Stimulated activated CD8-positive, alpha-beta memory T cell treated with anti-CD3 and anti-CD28 coated beads, Interleukin-7, amount 100 ng/mL, for 24 hours (primary cell): ENCODE data around the gene CAP2.

ENCODE experiments used
- DNase-seq: peaks from one replicate; pipeline ENCODE4 v3.0.0-alpha.2; 2020; ENCODE audit warnings: low read depth

CAP2 gene, protein sequence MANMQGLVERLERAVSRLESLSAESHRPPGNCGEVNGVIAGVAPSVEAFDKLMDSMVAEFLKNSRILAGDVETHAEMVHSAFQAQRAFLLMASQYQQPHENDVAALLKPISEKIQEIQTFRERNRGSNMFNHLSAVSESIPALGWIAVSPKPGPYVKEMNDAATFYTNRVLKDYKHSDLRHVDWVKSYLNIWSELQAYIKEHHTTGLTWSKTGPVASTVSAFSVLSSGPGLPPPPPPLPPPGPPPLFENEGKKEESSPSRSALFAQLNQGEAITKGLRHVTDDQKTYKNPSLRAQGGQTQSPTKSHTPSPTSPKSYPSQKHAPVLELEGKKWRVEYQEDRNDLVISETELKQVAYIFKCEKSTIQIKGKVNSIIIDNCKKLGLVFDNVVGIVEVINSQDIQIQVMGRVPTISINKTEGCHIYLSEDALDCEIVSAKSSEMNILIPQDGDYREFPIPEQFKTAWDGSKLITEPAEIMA

DNA sequence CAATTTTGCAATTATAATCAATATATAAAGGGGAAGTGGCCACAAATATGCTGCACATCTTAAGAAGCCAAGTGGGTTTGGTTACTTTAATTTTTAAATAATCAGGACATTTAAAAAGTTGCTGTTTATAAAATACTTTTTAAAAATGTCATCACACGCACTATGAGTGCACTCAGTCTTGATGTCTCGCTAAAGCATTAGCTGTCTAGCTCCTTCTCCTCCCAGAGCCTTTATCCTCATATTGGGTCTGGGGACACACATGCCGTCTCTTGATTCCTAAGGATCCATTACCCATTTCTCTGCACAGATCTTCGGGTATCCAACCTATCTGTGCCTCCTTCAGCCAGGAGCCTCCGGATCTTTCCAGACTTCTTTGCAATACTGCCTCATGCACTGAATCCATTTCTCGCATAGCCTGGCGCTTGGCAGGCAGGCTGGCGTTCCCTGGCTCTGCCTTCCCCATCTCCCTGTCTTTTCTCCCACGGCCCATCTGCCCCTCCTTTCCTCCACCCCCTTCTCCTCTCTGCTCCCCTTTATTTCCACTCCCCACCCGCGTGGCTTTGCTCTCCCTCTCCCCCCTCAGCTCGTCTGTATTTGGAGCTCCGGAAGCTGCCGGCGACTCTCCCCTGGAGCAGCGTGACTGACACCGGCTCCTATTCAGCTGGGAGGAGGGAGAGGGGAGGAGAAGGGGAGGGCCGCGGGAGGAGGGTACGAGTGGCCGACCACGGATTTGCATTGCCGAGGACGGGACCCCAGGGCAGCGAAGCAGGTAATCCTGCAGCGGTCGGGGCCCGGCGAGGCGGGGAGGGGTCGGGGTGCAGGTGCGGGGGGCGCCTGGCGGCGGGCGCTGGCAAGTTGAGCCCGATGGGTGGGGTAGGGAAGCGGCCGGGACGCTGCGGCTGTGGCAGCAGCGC, at the start of gene CAP2:
CAP2 (plus strand) TSS at position 618 of the 914 bp plus-strand sequence. CDS start 27,961 bp downstream, outside the sequence.
- no peak for DNase-seq

DNA sequence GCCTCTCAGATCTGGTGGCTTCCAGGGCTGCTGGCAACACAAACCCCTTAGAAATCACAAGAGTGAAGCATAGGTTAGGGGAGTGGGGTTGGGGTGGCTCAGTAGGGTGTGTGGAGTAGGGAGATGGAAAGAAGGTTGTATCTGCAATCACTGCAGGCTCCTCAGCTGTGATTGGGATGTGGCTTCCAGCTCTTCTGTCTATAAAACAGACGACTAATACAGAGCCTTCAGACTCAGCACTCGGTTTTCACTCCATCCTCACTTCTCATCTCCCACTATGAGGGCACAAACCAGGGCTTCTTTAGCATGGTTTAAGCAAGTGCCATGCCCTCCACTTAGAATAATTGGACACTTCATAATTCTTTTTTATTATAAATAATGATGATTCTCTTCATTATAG, 46.4 kb upstream of the CAP2 start:
- no peak for DNase-seq

DNA sequence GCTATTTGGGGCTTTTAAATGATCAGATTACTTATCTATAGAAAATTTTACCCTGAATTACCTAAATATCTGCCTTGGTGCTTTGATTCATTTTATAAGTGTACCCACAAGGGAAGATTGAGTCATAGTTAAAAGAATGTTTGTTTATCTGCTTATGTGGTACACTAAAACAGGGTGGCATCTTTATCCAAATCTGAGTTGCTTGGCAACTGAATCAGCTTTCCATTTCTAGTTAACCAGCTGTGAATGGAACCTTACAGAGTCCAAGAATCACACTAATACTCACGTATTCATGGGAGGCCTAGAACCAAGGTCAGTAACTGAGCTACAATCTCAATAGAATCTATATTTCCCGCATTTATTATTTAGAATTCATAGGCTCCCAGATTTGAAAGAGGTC, 44.0 kb upstream of the CAP2 start:
- no peak for DNase-seq

DNA sequence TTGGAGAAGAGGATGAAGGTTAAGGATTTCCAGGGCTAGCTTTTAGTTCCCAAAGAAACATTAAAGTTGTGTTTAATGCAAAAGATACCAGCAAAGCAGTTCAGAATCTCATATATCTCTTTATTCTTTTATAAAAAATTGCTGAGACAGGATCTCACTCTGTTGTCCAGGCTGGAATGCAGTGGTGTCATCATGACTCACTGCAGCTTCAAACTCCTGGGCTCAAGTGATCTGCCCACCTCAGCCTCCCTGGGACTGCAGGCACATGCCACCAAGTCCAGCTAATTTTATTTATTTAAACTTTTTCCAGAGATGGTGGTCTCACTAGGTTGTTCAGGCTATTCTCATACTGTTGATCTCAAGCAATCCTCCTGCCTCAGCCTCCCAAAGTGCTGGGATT, 41.1 kb upstream of the CAP2 start:
- DNase-seq, result no peak

DNA sequence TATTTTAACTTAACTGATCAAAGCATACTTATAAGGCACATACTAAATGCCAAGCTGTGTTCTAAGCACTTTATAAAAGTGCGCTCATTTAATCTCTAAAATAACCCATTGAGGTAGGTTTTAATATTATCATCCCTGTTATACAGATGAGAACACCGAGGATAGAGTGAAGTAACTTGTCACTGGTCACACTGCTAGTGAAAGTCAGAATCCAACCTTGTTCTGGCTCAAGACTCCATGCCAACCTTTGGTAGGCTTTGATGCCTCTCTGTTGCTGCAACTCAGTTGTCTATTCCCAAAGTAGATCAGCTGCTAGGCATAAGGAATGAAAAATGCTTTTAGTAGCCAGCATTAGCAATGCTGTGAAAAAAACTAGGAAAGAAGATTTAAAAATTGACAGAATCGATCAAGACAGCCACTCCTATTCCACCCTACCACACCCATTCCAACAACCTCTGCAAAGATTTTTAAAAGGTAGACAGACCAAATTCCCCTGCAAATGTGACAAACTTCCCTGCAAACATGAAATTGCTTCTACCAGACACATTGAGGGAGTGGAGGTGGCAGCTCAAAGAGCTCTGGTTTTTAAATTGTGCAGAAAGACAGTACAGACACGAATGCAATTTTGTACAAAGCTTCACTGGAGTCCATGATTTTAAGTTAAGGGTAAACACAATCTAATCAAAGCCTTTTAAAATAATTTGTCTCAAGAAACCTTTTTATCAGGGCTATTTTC, 39.8 kb upstream of the CAP2 start:
- DNase-seq, result no peak

DNA sequence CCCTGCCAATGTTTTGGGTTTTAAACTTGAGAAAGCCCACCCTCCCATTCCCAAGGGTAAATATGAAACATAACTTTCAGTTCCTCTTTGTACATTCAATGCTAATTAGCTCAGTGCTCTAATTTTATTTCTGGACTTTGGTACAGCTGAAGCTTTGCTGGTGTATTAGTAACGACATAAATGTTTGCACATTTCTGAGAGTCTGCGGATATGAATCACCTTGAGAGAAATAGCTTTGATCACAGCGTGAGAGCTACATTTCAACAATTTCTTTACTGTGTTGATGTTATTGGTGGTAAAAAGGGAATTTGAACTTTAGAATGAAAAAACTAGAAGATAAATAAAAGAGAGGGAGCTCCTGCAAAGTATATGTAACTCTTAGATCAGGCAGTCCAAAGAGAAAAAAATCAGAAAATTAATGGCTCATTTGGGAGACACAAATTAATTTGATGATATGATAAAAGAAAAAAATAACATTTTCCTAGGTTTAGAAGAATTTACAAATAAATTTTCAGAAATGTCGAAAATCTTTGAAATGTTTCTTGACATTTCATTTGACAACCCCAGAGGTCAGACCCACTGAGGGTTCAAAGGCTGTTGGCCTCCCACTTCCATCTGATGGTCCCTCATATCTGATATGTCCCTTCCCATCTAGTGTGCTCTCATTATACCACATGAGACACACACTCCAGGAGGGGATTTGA, 38.5 kb upstream of the CAP2 start:
- no peak for DNase-seq

DNA sequence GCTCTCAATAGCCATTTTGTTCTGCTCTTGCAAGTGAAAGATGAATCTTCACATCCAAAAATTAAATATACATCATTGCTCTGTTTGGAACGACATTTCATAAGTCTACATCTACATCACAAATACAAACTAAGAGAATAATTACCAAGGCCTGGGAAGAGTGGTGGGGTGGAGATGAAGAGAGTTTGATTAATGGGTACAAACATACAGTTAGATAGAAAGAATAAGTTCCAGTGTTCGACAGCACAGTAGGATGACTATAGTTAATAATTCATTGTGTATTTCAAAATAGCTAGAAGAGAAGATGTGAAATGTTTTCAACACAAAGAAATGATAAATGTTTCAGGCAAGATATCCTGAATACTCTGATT, 38.0 kb upstream of the CAP2 start:
- DNase-seq, result no peak

DNA sequence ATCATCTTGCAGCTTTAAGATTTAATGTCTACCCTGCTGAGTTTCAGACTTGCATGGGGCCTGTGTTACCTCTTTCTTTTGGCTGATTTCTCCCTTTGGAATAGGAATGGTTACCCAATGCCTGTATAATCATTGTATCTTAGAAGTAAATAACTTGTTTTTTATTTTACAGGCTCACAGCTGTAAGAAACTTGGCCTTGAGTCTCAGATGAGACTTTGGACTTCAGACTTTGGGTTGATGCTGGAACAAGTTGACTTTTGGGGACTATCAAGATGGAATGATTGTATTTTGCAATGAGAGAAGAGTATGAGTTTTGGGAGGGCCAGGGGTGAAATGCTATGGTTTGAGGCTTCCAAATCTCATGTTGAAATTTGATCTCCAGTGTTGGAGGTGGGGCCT, 34.9 kb upstream of the CAP2 start:
- no peak for DNase-seq

DNA sequence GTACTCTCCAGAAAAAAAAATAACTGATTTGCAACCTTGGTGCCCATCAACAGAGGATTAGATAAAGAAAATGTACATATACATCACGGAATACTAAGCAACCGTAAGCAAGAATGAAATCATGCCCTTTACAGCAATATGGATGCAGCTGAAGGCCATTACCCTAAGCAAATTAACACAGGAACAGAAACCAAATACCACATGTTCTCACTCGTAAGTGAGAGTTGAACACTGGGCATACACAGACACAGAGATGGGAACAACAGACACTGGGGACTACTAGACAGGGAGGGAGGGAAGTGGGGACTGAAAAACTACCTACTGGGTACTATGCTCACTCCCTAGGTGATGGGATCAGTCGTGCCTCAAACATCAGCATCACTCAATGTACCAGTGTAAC, 32.8 kb upstream of the CAP2 start:
- no peak for DNase-seq

DNA sequence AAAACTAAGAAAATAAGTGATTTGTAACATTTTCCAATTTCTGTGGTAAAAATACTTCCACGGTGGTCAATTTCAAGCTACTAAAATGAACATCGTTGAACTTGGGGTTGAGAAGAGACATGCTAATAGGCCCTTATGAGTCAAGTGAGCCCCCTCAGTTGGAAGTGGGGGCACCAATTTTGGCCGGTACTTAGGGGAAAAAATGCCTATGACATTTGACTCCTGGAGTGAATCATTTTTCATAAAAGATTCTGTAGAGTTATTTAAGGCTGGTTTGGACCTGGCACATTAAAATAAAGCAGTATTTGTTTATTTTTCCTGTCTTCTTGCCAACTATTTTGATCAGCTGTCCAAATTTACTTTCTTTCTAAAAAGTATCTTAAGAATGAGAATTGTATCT, 32.4 kb upstream of the CAP2 start:
- no peak for DNase-seq

DNA sequence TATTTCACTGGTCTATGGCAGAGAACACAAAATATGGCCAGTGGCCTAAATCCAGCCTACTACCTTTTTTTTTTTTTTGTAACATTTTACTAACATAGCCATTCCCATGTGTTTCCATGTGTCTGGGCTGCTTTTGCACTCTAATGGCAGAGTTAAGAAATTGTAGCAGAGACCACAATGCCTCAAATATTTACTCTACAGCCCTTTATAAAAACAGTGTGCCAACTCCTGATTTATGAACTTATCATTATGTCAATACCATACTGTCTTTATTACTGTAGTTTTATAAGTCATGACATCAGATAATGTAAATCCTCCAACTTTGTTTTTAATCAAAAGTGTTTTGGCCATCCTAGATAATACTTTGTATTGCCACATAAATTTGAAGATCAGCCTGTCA, 27.4 kb upstream of the CAP2 start:
- no peak for DNase-seq

DNA sequence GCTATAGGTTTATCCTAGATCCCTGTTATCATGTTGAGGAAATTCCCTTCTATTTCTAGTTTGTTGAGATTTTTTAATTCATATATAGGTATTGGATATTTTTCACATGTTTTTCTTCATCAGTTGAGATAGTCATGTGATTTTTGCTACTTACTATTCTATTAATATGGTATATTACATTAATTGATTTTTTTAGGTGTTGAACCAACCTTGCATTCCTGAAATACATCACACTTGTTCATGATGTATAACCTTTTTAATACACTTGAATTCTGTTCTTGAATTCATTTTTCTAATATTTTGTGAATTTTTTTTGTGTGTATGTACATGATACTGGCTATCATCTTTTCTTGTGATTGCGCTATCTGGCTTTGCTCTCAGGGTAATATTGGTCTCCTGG, 25.5 kb upstream of the CAP2 start:
- DNase-seq, result no peak

DNA sequence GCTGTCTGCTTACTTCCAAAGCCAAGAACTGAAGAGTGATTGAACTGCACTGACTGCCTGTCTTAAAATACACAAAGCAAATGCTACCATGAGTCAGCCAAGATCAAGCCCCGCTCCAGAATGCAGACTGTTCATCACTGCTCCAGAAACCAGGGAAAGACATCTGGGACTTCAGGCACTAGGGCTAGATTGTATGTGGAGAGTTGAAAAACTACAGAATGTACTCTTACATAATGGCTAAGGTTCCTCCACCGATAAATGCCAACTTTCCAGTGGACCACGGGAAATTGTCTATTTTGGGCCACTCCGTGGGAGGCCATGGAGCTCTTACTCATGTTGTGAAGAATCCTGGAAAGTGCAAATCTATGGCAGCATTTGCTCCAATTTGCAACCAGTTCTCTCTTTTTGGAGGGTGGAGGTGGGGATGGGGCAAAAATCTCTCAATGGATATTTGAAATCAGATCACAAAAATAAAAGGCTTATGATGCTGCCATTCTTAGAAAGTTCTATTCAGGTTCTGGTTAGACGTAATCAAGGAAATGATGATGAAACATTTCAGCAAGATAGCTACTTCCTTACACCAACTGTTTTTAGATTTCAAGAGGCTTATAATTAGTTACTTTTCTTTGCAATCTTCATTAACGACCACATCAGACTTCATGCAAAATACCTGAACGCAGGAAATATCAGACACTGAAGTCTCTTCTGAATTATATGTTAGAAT, 11.8 kb upstream of the CAP2 start:
- DNase-seq, result no peak

DNA sequence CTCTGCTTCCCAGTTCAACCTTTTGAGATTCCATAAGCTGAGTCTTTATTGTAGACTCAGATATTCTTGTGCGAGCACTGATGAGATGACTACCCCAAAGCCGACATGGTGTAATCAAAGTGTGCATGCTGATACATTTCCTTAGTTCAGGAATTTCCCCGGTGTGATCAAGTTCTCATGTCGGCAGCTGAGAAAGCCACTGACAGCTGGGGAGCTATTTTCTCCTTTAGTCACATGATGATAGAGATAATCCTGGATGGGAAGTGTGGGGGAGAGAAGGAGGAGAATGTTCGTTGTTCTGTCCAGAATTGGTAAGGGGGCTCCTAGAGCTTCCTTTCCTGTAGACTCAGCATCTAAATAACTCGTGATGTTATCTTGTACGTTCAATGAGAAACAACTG, 7.7 kb upstream of the CAP2 start:
- no peak for DNase-seq

DNA sequence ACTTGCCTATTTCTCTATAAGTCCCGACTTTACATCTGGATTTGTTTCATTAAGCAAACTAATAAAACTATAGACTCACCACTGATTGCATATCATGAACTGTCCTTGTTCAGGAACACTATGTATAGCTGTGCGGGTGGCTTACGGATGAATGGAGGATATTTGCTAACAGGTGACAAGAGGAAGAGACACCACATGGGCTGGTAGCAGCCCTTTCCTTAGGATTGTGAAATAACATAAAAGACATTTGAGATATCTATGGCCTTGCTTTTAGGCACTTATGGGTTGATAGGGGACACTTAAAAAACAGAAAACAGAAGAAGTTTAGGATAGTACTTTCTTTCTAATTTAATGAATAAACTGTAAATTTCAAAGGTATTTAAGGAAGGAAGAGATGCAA, 5.0 kb upstream of the CAP2 start:
- DNase-seq, result no peak

DNA sequence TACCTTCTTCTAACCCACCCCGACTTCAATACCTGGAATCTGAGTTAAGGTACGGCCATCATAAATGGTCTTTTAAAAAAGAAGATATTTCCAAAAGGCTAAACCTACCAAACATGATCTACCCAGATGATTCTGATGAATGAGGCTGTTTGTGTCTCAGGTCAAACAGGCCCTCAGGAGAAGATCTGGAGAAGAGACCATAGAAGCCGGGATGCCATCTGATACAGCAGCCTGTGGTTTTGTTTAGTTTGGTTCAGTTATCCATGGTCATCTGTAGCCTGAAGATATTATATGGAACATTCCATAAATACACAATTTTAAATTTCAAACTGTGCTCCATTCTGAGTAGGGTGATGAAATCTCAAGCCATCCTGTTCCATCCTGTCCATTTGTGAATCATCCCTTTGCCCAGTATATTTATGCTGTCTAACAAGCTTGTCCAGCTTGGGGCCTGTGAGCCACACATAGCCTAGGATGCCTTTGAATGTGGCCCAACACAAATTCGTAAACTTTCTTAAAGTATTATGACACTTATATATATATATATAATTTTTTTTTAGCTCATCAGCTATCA, 4.0 kb upstream of the CAP2 start:
- DNase-seq, result no peak

DNA sequence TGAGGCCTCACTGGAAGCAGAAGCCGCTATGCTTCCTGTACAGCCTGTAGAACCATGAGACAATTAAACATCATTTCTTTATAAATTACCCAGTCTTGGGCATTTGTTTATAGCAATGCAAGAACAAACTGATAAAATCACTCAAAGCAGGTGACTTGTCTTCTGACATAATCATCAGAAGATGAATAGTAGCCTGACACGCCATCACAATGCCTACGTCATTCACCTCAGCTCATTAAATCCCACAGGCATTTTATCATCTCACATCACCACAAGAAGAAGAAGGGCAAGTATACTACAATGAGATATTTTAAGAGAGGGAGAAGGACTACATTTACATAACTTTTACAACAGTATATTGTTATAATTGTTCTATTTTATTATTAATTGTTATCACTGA, 3.1 kb upstream of the CAP2 start:
- no peak for DNase-seq

DNA sequence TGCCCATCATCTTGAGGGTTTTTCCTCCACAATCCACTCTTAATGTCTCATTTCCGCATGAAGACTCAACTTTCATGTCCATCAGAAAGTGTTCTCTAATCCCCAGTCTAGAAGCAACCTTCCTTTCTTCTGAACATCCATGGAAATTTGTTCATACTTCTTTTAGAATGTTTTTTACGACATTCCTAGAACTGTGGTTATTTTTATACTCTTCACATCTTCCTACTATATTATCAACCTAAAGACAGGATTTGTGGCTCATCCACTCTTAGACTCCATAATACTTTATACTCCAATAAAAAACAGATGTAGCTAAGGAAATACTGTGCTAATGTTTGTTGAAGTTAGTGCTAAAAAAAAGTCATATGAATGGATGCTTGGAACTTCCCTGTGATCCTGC, 1.4 kb upstream of the CAP2 start:
- no peak for DNase-seq

DNA sequence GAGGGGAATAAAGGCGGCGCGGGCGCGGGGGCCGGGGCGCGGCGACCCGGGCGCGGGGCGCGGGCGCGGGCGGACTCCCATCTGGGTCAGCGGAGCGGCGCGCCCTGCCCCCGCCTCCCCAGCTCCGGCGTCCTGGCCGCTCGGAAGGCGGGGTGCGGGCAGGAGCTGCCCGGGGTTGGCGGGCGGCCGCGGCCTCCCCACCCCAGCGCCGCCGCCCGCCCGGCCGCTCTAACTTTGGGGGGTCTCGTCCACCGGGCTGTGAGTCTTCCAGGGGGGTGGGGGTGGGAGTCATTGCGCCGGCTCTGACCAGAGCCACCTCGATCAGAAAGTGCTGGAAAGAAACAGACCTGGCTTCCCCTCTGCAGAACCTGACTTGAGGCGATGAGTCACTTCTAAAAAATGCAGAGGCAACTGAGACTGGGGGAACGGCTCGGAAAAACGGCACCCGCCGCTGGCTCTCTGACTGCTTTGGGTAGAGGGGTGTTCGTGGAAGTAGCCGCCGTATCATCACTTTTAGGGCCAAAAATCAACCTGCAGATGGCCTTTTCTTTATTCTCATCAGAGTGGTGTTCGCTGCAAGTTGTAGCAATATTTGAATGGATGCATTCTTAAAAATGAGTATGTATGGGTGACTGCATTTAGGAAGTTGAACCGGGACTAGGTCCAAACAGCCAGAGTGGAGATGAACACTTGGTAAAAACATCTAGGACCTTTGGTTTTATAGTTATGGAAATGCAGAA, 667 bp downstream of the CAP2 start:
- no peak for DNase-seq

DNA sequence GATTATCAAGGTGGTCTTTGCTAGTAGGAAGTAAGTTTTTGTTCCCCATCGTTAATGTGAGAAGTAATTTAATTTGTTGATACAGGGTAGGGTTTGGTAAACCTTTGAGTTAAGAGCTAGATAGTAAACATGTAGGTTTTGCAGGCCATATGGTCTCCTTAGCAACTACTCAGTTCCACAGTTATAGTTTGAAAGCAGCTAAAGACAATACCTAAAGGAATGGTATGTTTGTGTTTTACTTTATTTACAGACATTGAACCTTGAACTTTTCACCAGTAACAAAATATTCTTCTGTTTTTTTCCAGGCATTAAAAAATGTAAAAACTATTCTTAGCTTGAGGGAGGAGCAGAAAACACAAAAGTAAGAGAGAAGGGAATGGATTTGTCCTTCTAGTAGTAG, 1.7 kb downstream of the CAP2 start:
- DNase-seq, result no peak
